Neuron (in vitro differentiated cells): ENCODE measurements around the gene PEX3.

Experiments used
- H2AFZ ChIP-seq: one replicate; pipeline ENCODE4 v1.6.1; 2013; ENCODE audit warnings: low read depth, mild to moderate bottlenecking, inconsistent platforms, low read length, moderate library complexity
- H3K27me3 ChIP-seq: one replicate; pipeline ENCODE4 v1.6.1; 2013; ENCODE audit warnings: low read length; ENCODE audit not compliant: insufficient read depth
- H3K36me3 ChIP-seq: one replicate; pipeline ENCODE4 v1.6.1; 2013; ENCODE audit warnings: low read length; ENCODE audit not compliant: insufficient read depth
- H3K4me1 ChIP-seq: one replicate; pipeline ENCODE4 v1.6.1; 2013; ENCODE audit warnings: low read length; ENCODE audit not compliant: insufficient read depth
- H3K4me3 ChIP-seq: 2 replicates; pipeline ENCODE4 v1.5.1; 2013; ENCODE audit warnings: mild to moderate bottlenecking, low read length, moderate library complexity
- H3K9me3 ChIP-seq: one replicate; pipeline ENCODE4 v1.6.1; 2013; ENCODE audit warnings: low read length

The PEX3 gene

DNA sequence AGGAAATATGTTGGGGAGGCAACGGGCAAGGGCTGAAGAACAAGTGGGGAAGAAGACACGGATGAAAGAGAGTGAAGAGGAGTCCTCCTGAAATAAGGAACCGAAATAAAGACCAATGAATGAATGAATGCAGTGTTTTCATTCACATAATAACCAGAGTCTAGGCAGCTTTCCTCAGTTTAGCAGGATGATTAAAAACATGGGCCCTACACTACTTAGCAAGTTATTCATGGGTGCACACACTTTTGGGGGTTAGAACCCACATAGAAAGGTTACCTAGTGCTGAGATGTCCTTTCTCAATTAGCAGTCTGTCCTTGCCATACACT lies 66.8 kb downstream of the PEX3 start:
- no peaks in the 10 kb centered on the region for H3K4me1 ChIP-seq
- no peak overlapping the region for H2AFZ ChIP-seq
- no peak overlapping the region for H3K4me3 ChIP-seq
- H3K9me3 ChIP-seq, result no peaks in the 10 kb centered on the region
- H3K27me3 ChIP-seq, result no peaks in the 10 kb centered on the region
- H3K36me3 ChIP-seq, result no peaks in the 10 kb centered on the region

DNA sequence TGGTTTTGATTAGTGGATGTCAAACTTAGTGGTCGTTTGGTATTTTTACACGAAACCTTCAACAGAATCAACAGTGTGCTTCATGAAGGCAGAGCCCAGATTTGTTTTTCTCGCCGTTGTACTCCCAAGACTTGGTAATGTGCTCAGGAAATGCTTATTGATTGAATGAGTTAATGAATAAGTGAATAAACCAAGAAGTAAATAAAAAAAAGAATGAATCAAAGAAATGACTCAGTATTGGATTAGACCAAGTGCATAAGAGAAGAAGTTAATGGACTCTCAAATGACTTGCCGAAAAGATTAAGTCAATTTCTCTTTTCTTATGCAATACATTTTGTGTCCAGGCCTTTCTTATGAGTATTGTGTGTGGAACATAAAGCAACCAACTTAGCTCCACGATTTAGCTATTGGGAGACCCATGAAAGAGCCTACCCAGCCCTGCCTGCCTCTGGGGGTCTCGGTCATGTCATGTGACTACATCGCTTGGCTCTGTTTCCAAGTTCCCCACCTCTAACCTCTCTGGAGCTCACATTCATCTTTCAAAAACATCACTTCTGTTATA lies 71.5 kb downstream of the PEX3 start:
- Histone ChIP-seq H2AFZ (no peak overlapping the region), H3K4me3 (no peak overlapping the region), H3K36me3 (no peaks in the 10 kb centered on the region), H3K4me1 (no peaks in the 10 kb centered on the region), H3K27me3 (no peaks in the 10 kb centered on the region), H3K9me3 (no peaks in the 10 kb centered on the region)

DNA sequence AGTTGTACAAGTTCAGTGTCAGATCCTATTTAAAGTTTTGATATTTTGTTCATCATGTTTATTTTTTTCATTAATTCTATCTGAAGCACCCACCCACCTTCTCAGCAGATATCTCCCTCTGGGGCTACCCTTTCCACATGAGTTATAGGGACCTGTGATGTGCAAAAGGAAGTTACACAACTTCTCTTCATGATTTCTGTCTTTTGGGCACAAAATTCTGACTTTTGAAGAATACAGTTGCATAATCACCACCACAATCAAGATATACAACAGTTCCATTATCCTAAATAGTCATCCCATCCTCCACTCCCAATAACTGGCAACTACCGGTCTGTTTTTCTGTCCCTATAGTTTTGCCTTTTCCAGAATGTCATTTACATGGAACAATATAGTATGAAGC lies 74.8 kb downstream of the PEX3 start:
- Histone ChIP-seq H2AFZ (no peak overlapping the region), H3K4me3 (no peak overlapping the region), H3K9me3 (no peaks in the 10 kb centered on the region), H3K27me3 (no peaks in the 10 kb centered on the region), H3K36me3 (no peaks in the 10 kb centered on the region), H3K4me1 (no peaks in the 10 kb centered on the region)

DNA sequence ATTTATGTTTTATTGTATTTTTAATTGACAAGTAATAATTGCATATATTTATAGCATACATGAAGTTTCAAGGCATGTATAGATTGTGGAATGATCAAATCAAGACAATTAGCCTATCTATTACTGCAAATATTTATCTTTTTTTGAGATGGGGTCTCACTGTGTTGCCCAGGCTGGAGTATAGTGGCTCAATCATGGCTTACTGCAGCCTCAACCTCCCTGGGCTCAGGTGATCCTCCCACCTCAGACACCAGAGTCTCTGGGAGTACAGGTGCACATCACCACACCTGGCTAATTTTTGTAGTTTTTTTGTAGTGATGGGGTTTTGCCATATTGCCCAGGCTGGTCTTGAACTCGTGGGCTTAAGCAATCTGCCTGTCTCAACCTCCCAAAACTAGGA lies 77.1 kb downstream of the PEX3 start:
- H3K4me1 ChIP-seq, result peaks cover 6% of the 10 kb centered on the region
- H3K9me3 ChIP-seq, result no peaks in the 10 kb centered on the region
- H3K36me3 ChIP-seq, result no peaks in the 10 kb centered on the region
- no peak overlapping the region for H2AFZ ChIP-seq
- no peak overlapping the region for H3K4me3 ChIP-seq
- H3K27me3 ChIP-seq, result no peaks in the 10 kb centered on the region

DNA sequence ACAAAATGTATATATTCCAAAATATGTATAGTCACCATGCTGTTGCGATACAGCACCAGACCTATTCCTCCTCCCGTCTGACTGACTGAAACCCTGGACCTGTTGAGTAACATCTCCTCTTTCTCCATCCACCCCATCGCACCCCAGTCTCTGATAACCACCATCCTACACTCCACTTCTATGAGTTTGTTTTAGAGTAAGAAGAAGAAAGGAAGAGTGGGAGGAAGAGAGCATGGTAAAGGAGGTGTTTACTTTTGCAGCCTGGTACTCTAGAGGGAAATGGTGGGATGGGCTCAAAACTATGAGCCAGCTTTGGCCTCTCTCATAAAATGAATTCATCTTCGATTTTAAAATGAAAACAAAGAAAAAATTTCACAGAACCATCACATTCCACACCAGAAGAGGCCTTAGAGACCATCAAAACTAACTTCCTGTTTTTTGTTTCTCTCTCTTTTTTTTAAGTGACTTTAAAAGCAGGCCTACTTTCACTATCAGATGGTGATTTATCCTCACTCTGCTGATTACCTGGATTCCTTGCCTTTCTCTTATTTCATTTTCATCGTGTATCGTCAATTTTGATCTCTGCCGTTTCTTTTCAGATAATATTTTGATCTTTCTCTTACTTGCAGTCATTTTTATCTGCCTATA lies 77.7 kb downstream of the PEX3 start:
- H3K4me1 ChIP-seq, result peaks cover 6% of the 10 kb centered on the region
- no peaks in the 10 kb centered on the region for H3K27me3 ChIP-seq
- H3K36me3 ChIP-seq, result no peaks in the 10 kb centered on the region
- H2AFZ ChIP-seq, result no peak overlapping the region
- no peak overlapping the region for H3K4me3 ChIP-seq
- H3K9me3 ChIP-seq, result no peaks in the 10 kb centered on the region

DNA sequence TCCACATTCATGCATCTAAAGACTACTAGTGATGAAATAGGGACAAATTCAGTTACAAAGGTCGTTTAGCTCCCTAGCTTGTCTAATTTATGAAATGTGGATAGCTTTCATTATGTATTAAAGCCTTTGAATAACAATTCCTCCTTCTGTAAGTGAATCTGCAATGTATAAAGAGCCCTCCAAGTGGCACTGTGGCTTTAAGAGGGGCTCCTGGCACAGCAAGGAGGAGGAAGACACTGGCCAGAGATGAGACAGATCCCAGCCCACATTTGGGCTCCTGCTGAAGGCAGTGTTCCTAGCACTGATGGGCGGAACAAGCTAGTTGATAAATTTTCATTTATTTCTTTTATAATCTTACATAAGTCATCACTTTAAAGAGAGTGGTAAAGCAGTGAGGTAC lies 78.5 kb downstream of the PEX3 start:
- H2AFZ ChIP-seq, result no peak overlapping the region
- no peak overlapping the region for H3K4me3 ChIP-seq
- H3K36me3 ChIP-seq, result no peaks in the 10 kb centered on the region
- H3K9me3 ChIP-seq, result no peaks in the 10 kb centered on the region
- H3K4me1 ChIP-seq, result peaks cover 6% of the 10 kb centered on the region
- H3K27me3 ChIP-seq, result no peaks in the 10 kb centered on the region

DNA sequence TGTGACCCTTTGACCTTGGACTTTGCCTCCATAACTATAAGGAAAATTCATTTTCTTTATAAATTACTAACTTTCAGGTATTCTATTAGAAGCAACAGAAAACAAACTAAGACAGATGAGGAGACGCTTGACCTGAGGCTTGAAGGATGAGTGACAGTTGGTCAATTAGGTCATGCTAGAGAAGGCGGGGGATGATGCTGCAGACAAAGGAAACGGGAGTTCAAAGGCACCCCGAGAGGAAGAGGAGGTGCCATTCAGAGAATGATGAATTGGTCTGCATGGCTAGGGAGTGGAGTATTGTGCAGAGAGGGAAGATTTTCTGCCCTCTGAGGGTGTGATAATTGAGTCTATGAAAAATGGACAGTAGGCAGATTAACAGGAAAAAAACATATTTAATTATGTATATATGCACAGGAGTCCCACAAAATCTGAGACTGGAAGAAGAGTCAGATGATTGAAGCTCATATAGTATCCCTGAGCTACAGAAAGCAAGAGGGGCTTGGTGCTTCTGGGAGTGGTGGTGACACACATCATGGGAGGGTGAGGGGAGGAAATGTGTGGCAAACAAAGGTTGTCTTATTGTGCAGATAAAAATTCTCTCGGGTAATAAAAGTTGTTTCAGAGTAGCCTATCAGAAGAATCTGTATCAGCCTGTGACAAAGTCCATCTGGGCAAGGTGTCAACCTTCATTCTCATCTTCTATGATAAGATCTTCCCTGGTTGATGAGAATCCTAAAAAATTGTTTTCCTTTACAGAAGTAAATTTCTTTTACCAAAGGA lies 81.3 kb downstream of the PEX3 start:
- Histone ChIP-seq H3K9me3 (no peaks in the 10 kb centered on the region), H3K36me3 (no peaks in the 10 kb centered on the region), H3K4me3 (no peak overlapping the region), H3K27me3 (no peaks in the 10 kb centered on the region), H2AFZ (no peak overlapping the region), H3K4me1 (peaks cover 6% of the 10 kb centered on the region)

DNA sequence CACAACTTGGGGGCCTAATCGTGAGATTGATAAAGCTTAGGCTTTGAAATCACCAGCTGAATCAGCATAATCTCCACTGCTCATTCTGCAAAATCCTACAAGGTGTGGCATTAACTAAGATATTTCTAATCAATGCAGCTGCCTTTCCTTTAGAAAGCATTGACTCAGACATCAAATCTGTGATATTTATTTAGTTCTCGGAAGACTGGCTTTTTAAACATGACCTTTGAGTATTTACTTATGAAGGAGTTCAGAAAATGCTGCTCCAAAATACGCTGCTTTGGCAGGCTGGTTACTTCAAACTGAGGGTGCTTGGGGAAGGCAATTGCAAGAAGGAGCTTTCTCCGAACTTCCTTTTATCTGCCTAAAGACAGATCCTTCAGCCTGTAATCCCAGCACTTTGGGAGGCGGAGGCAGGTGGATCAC lies 84.6 kb downstream of the PEX3 start:
- Histone ChIP-seq H3K36me3 (no peaks in the 10 kb centered on the region), H3K9me3 (no peaks in the 10 kb centered on the region), H3K27me3 (no peaks in the 10 kb centered on the region), H3K4me1 (peaks cover 13% of the 10 kb centered on the region), H3K4me3 (no peak overlapping the region), H2AFZ (no peak overlapping the region)

DNA sequence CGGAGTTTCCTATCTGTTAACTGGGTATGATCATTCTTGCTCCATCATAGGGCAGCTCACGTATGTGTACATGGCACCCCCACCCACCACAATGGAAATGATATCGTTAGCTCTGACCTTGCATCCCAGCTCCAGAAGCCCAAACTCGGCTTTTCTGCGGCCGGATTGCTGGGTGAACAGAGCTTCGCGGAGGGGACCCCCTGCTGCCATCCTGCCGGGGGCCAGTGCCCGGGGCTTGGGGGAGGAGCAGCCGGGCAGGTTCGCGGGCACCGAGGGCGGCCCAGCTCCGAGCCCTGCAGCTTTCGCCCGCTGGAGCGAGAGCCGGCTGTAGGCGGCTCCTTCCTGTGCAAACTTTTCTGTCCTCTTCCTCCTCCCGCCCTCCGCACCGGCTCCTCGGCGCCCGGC lies 85.9 kb downstream of the PEX3 start:
- H2AFZ ChIP-seq, result peak overlapping the region; percentile 89
- peak overlapping the region; percentile 63 for H3K4me3 ChIP-seq
- no peaks in the 10 kb centered on the region for H3K9me3 ChIP-seq
- peaks cover 11% of the 10 kb centered on the region for H3K4me1 ChIP-seq
- H3K36me3 ChIP-seq, result no peaks in the 10 kb centered on the region
- H3K27me3 ChIP-seq, result no peaks in the 10 kb centered on the region

DNA sequence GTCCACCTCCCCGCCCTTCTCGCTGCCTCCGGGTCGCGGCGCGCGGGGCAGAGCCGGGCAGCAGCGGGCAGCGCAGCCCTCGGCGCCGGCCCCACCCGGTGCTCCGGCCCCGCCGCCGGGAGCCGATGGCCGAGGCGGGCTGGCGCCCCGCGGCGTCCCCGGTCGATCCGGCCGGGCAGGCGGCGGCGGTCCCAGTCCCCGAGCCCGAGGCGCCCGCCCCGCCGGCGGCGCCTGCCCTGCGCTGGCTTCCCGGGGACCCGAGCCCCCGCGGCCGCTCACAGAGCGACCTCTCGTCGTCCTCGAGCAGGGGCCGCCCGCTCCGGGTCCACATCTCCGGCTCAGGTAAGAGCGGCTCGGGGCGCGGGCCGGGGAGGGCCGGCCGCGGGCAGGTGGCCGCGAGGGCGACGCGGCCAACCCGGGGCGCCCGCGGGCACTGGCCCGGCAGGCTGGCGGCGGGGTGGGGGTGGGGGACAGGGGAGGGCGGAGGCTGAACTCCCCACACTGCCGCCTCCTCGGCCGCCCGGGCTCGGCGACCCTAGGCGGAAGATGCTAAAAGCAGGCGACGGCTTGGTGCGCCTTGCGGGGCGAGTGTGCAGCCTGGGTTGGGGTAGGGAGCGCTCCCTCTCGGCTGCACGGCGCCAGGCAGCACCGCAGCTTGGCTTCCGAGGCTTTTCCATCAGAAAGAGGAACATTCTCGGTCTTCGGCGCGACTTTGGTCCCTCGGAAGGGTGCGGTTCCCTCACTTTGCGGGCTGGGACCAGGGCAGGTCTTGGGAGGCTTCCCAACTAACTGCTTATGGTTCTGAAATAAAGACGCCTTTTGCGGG lies 86.5 kb downstream of the PEX3 start:
- H3K36me3 ChIP-seq, result no peaks in the 10 kb centered on the region
- H3K9me3 ChIP-seq, result no peaks in the 10 kb centered on the region
- H3K27me3 ChIP-seq, result no peaks in the 10 kb centered on the region
- peak overlapping the region; percentile 96 for H2AFZ ChIP-seq
- peaks cover 7% of the 10 kb centered on the region for H3K4me1 ChIP-seq
- peak overlapping the region; percentile 63 for H3K4me3 ChIP-seq

DNA sequence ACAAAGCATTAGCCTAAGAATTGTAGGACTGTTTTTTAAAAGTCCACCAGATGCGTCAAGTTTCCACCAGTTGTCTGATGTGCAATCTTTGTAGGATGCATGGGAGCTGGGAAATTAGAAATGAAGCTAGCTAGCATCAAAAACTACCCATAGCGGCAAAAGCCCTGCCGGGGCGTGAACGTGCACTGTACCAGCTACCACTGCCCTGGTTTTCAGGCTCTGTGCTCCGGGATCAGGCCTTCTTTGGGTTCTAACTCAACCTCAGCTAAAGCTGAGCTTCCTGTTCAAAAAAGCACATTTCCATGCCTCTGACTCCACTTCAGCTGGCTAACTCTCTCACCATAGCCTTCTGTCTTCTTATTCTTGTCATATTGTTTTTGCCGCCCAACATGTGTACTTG lies 87.8 kb downstream of the PEX3 start:
- H2AFZ ChIP-seq, result no peak overlapping the region
- no peaks in the 10 kb centered on the region for H3K9me3 ChIP-seq
- no peaks in the 10 kb centered on the region for H3K36me3 ChIP-seq
- H3K4me1 ChIP-seq, result peaks cover 8% of the 10 kb centered on the region
- no peaks in the 10 kb centered on the region for H3K27me3 ChIP-seq
- no peak overlapping the region for H3K4me3 ChIP-seq

DNA sequence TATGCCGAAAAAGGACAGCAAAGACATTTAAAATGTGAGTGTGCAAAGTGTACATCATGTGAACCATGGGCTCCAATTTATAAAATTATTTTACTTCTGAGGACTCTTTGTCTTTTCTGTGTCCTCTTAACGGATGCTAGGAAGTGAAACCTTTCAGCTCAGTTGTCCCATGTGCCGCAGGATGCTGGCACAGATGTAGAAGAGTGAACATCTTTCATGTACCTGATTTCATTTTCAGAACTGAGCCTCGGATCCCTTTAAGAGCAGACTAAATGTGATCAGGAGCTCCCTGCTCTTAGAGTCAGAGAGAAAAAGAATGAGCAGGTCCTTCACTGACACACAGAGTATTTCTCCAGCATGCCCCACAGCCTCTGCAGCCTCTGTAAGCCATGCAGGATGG lies 88.5 kb downstream of the PEX3 start:
- Histone ChIP-seq H3K36me3 (no peaks in the 10 kb centered on the region), H3K9me3 (no peaks in the 10 kb centered on the region), H3K4me1 (peaks cover 15% of the 10 kb centered on the region), H3K4me3 (no peak overlapping the region), H2AFZ (no peak overlapping the region), H3K27me3 (no peaks in the 10 kb centered on the region)

DNA sequence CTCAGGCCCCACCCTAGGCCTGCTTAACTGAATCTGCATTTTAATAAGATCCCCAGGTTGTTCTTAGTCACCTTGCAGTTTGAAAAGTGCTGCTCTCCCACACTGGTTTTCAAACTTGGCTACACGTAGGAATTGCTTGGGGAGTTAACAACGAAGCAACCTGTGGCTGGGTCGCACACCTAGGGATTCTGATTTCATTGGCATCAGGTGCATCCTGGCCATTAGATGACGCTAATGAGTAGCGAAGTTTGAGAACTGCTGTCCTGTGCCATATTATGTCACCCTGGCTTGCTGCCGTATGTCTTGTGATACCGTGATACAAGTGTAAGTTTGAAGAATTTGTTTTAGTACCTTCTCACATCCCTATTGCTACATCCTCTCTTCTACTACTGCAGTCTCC lies 89.1 kb downstream of the PEX3 start:
- Histone ChIP-seq H3K4me3 (no peak overlapping the region), H3K36me3 (no peaks in the 10 kb centered on the region), H3K27me3 (no peaks in the 10 kb centered on the region), H3K4me1 (peaks cover 18% of the 10 kb centered on the region), H2AFZ (no peak overlapping the region), H3K9me3 (no peaks in the 10 kb centered on the region)
